NOMO-1 (cell line): ENCODE measurements around the gene NME7.
"Not testable (repeated sequence)": the region's sequence is repeated elsewhere in the genome, so short reads cannot be mapped to it uniquely, and the experiment has no call there.

Experiments
- DNase-seq, 2 experiments: peaks; one replicate each; lab custom pipeline; 2025; ENCODE audit not compliant: unreplicated experiment in 2 of 2; lab: John Stamatoyannopoulos, UW

Gene NME7

GRCh38 chr1:169133228-169133576, 234.4 kb downstream of the NME7 start:
- DNase-seq = no peak

GRCh38 chr1:169132512-169133227, 234.9 kb downstream of the NME7 start:
- DNase-seq = no peak

- no peak for DNase-seq
Observed at GRCh38 chr1:169130683-169131082, 236.9 kb downstream of the NME7 start.

GRCh38 chr1:169129109-169129784, 238.3 kb downstream of the NME7 start:
- no peak for DNase-seq

- DNase-seq = no peak
Observed at GRCh38 chr1:169128562-169128961, 239.0 kb downstream of the NME7 start.

GRCh38 chr1:169127305-169127704, 240.3 kb downstream of the NME7 start:
- DNase-seq = no peak

- no peak for DNase-seq
Observed at GRCh38 chr1:169126335-169126734, 241.3 kb downstream of the NME7 start.

- not testable (repeated sequence) for DNase-seq
Observed at GRCh38 chr1:169125597-169125996, 242.0 kb downstream of the NME7 start.

- no peak for DNase-seq
Observed at GRCh38 chr1:169124459-169124858, 243.1 kb downstream of the NME7 start.

- peak in 1 of 2 experiments; percentile 22 for DNase-seq
Observed at GRCh38 chr1:169122976-169123375, 244.6 kb downstream of the NME7 start.

- no peak for DNase-seq
Observed at GRCh38 chr1:169121146-169121923, 246.3 kb downstream of the NME7 start.

GRCh38 chr1:169120066-169120465, 247.5 kb downstream of the NME7 start:
- DNase-seq = no peak

- DNase-seq = no peak
Observed at GRCh38 chr1:169119405-169119804, 248.2 kb downstream of the NME7 start.

- no peak for DNase-seq
Observed at GRCh38 chr1:169118227-169118626, 249.4 kb downstream of the NME7 start.

GRCh38 chr1:169117599-169117998, 250.0 kb downstream of the NME7 start:
- DNase-seq = no peak

GRCh38 chr1:169117014-169117413, 250.6 kb downstream of the NME7 start:
- no peak for DNase-seq

- peak; percentile 16 to 59 for DNase-seq
Observed at GRCh38 chr1:169115891-169116585, 251.6 kb downstream of the NME7 start.

GRCh38 chr1:169113613-169114119, 253.9 kb downstream of the NME7 start:
- no peak for DNase-seq

GRCh38 chr1:169112241-169112640, 255.4 kb downstream of the NME7 start:
- DNase-seq = peak; percentile 44 to 45

GRCh38 chr1:169111472-169111871, 256.1 kb downstream of the NME7 start:
- no peak for DNase-seq
